Epithelial cell of proximal tubule (primary cell): ENCODE results near the gene BTBD6. TPM values are rescaled to one million over a fixed set of nuclear protein-coding genes. Genes with fewer than 3 reads are reported as not detected.
A peak's percentile ranks its signal among the peaks of the same experiment; 100 is the strongest.

Experiments used
- DNase-seq: peaks from one replicate; pipeline ENCODE4 v3.0.0-alpha.2; 2011; ENCODE audit warnings: low read depth
- H3K4me3 ChIP-seq: 2 replicates; pipeline ENCODE4 v1.5.1; 2011; ENCODE audit warnings: low read depth, mild to moderate bottlenecking, low read length
- total RNA-seq: library from RNA; depleted of rRNA; stranded (reverse); fragments of >200 nt; gene quantifications from 2 replicates; pipeline ENCODE4 v1.2.3, GENCODE V29; 2015
- TF ChIP-seq, protein P1 (sequence below): conservative IDR thresholded peaks from 2 replicates; pipeline ENCODE4 v1.5.1; 2012; ENCODE audit warnings: low read depth, mild to moderate bottlenecking, low read length

The BTBD6 gene
- total RNA-seq, 1 donor from 2014 or later, result 39.4 TPM

DNA sequence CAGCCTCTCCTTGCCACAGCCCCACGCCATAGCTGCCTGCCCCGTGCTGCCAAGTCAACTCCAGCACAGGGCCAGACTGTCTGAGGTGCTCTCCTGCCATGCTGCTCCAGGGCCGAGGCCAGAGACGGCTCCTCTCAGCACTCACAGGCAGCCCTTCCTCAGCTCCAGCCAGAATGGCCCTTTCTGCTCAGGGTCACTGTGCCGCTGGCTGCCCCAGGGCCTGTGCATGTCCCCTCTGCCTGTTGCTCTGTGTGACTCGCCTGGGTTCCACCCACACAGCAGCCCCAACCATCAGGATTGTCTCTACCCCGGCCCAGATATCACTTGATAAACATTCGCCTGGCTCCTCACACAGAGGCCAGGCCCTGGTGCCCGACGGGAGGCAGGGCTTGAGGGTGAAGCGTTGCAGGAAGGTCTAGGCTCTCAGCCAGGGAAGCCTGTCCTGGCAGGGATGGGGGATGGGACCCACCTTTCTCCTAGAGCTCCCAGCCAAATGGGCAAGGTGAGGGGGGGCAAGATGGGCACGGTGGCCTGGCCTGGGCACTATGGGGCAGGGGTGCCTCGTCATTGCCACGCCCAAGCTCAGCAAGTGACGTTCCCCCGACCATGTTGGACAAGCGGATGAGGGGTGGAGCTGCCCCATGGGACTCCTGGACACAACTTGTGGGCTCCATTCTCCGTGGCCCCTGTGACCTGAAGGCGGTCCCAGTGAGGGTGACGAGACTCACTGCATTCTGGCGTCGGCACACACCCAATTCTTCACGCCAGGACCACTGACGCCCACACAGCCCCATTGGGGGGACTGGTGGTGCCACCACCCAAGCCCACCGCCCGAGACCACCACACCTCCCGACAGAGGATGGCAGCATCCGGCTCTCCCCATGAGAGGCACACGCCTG lies 27.4 kb upstream of the BTBD6 start:
- H3K4me3 ChIP-seq, result no peak overlapping the region
- no peak for DNase-seq
- TF ChIP-seq, protein P1, sequence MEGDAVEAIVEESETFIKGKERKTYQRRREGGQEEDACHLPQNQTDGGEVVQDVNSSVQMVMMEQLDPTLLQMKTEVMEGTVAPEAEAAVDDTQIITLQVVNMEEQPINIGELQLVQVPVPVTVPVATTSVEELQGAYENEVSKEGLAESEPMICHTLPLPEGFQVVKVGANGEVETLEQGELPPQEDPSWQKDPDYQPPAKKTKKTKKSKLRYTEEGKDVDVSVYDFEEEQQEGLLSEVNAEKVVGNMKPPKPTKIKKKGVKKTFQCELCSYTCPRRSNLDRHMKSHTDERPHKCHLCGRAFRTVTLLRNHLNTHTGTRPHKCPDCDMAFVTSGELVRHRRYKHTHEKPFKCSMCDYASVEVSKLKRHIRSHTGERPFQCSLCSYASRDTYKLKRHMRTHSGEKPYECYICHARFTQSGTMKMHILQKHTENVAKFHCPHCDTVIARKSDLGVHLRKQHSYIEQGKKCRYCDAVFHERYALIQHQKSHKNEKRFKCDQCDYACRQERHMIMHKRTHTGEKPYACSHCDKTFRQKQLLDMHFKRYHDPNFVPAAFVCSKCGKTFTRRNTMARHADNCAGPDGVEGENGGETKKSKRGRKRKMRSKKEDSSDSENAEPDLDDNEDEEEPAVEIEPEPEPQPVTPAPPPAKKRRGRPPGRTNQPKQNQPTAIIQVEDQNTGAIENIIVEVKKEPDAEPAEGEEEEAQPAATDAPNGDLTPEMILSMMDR, result no peak

DNA sequence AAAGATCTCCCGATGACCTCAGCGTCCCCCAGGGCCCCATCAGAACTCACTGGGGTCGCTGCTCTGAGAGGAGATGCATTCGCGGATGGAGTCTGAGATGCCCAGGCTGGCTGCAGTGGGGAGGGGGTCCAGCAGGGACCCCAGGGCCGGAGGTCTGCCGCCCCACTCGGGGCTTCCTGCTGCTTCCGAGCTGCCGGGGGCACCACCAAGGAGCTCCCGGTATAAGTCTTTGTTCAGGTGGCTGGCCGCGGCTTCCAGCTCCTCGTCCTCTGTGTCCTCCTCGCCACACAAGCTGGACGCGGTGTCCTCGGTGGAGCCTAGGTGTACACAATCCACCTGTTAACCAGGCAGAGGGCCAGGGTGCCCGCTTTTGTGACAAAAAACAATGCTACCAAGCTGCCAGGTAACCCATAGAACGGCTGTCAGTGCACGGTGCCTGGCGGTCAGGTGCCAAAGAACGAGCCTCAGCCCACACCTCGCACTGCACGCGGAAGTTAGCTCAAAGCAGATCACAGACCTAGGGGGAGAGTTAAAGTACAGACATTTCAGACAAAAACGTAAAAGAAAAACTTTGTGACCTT lies 26.6 kb upstream of the BTBD6 start:
- DNase-seq, result no peak
- TF ChIP-seq, protein P1, result no peak
- no peak overlapping the region for H3K4me3 ChIP-seq

DNA sequence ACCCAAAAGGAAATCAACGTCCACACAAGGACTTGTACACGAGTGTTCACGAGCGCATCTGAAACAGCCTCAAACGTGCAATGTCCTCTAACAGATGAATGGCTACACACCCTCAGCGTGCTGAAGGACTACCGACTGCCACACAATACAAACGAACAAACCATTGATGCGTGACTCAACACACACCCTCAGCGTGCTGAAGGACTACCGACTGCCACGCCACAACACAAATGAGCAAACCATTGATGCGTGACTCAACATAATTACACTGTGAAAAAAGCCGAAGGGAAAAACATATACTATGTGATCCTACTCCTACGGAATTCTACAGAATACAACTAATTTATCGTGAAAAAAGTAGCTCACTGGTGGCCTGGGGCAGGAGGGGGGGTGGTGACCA lies 25.1 kb upstream of the BTBD6 start:
- TF ChIP-seq, protein P1, result no peak
- DNase-seq, result peak; percentile 3
- no peak overlapping the region for H3K4me3 ChIP-seq

DNA sequence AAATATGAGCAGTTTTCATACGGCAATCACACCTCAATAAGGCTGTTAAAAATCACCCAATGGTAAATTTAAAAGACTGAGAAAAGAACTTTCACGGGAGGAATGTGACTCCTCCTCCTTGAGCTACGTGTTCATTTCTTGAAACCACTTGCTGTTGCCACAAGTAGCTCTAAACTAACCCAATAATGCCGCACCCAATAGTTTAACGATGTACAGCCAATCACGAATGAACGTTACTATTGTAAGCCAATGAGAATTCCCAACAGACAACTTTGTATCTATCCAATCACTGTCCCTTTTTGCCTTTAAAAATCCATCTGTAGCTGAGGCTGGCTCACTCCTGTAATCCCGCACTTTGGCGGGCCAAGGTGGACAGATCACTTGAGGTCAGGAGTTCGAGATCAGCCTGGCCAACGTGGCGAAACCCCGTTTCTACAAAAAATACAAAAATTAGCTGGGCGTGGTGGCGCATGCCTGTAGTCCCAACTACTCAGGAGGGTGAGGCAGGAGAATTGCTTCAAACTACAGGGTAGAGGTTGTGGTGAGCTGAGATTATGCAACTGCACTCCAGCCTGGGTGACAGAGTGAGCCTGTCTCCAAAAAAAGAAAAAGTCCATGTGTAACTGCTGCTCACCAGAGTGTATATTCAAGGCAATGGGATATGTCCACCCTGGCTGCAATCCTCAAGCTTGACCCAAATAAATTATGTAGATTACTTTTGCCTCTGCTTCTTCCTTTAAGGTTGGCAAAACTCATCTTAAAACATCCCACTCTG lies 24.4 kb upstream of the BTBD6 start:
- TF ChIP-seq, protein P1, result no peak
- no peak for DNase-seq
- no peak overlapping the region for H3K4me3 ChIP-seq

DNA sequence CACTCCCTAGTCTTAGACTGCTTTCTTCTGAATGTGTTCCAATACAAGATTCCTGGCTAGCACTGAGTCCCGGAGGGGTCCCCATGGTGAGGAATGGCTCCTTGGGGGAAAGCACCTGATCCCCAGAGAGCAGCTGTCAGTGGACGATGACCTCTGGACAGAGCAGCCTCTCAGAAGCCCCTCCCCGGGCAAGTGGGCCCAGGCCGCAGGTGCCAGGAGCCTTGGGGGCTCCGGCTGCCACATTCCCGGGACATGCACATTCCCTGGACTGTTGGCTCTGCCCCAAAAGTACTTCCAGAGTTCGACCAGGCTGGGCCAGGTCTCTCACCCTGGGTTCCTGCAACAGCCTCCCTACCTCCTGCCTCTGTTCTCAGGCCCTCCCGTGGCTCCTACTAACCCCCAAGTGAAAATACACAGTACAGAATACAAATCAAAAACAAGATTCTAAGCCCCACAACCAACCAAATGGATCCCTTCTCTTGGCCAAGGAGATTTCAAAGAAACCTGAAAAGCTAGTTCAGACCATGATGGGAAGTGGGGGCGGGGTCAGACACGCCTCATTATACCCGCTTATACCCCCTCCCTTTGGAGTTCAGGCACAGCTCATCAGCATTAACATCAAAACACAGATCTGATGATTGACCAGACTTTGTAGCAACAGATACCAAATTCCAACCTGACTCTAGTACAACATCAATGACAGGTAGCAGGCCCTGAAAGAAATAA lies 23.3 kb upstream of the BTBD6 start:
- no peak for DNase-seq
- no peak overlapping the region for H3K4me3 ChIP-seq
- TF ChIP-seq, protein P1, result no peak

DNA sequence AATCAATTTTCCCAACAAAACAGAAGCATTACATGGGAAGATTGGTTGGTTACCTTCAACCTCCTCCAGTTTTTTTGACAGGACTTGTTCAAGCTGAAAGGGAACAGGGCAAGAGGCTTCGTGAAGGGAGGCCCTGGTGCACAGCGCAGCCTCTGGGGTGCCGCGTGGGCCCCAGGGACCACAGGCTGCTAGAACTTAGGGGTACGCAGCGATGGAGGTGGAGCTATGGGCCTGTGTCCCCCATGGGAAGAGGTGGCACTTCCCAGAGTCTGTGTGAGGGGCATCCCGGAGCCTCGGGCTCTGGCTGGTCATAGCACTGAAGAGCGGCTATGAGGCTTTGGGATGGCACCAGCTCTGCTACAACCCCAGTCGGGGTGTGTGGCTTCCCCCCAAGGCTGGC lies 22.1 kb upstream of the BTBD6 start:
- TF ChIP-seq, protein P1, result no peak
- H3K4me3 ChIP-seq, result no peak overlapping the region
- no peak for DNase-seq
